ENCODE data around the gene SLC35F1. TPM values are rescaled to one million over a fixed set of nuclear protein-coding genes. Genes with fewer than 3 reads are reported as not detected.

The SLC35F1 gene
- polyA plus RNA-seq, 1 donor from 2014 or later, result 35.1 TPM

GRCh38 chr6:118200160-118200559 is 293.1 kb downstream of the SLC35F1 start:
- Histone ChIP-seq H3K27ac (ENCODE audit: low read length) (no peak overlapping the region), H3K79me2 (replicated peaks; ENCODE audit: insufficient read depth, low read length) (no peaks in the 10 kb centered on the region), H3K9me3 (ENCODE audit: low read length) (no peaks in the 10 kb centered on the region), H3K36me3 (ENCODE audit: insufficient read depth, low read length) (no peaks in the 10 kb centered on the region), H3K4me3 (ENCODE audit: low read length) (no peak overlapping the region), H3K9me2 (ENCODE audit: insufficient read depth, low read length) (no peaks in the 10 kb centered on the region), H3K9ac (ENCODE audit: low read length) (no peak overlapping the region), H2AFZ (ENCODE audit: low read depth, low read length) (no peak overlapping the region), H3F3A (ENCODE audit: insufficient read depth, low read length, poor library complexity, severe bottlenecking) (peaks cover 4% of the 10 kb centered on the region), H3K27me3 (ENCODE audit: insufficient read depth, low read depth, low read length) (no peaks in the 10 kb centered on the region), H3K4me2 (ENCODE audit: low read length) (no peak overlapping the region), H4K20me1 (ENCODE audit: insufficient read depth) (no peaks in the 10 kb centered on the region)
- TF ChIP-seq POLR2AphosphoS5 (IDR thresholded peaks at IDR 0.05) (no peak), TAF1 (IDR thresholded peaks at IDR 0.05; ENCODE audit: low read depth) (no peak), REST (IDR thresholded peaks at IDR 0.05; ENCODE audit: borderline replicate concordance) (no peak), MXI1 (conservative IDR thresholded peaks at IDR 0.05; ENCODE audit: poor library complexity, severe bottlenecking) (no peak)

DNA sequence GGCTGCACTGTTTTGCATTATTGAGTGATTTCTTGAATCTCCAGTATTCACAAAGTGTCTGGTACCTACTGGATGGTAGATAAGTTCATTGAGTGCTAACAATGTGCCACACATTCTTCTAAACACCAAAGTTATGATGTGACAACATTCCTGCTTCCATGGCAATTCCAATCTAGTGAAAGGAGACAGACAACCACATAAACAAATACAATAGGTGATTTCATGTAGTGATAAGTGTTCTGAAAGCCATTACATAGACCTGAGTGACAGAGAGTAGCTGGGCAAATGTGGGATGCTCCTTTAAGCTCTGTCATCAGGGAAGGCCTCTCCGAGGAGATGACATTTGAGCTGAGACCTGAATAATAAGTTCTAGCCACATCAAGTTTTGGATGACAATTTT is 295.5 kb downstream of the SLC35F1 start:
- peak overlapping the region; percentile 2 for H3K4me3 ChIP-seq (ENCODE audit: low read length)
- H3K27me3 ChIP-seq (ENCODE audit: insufficient read depth, low read depth, low read length), result no peaks in the 10 kb centered on the region
- H3K36me3 ChIP-seq (ENCODE audit: insufficient read depth, low read length), result no peaks in the 10 kb centered on the region
- no peak for TF ChIP-seq MXI1 (conservative IDR thresholded peaks at IDR 0.05; ENCODE audit: poor library complexity, severe bottlenecking)
- no peak for TF ChIP-seq EZH2 (IDR thresholded peaks at IDR 0.05; ENCODE audit: borderline replicate concordance, insufficient read depth, low read length, poor library complexity, severe bottlenecking)
- TF ChIP-seq POLR2AphosphoS5 (IDR thresholded peaks at IDR 0.05), result peak; percentile 75
- no peak for TF ChIP-seq TAF1 (IDR thresholded peaks at IDR 0.05; ENCODE audit: low read depth)
- no peak for TF ChIP-seq SMC3 (conservative IDR thresholded peaks at IDR 0.05; ENCODE audit: poor library complexity)
- no peak for TF ChIP-seq CTCF (IDR thresholded peaks at IDR 0.05; ENCODE audit: poor library complexity, severe bottlenecking)
- TF ChIP-seq EP300 (conservative IDR thresholded peaks at IDR 0.05; ENCODE audit: poor library complexity, severe bottlenecking), result peak; percentile 95
- TF ChIP-seq RAD21 (conservative IDR thresholded peaks at IDR 0.05), result no peak
- no peak for TF ChIP-seq REST (IDR thresholded peaks at IDR 0.05; ENCODE audit: borderline replicate concordance)
- H3K9ac ChIP-seq (ENCODE audit: low read length), result no peak overlapping the region
- H4K20me1 ChIP-seq (ENCODE audit: insufficient read depth), result no peaks in the 10 kb centered on the region
- H3K27ac ChIP-seq (ENCODE audit: low read length), result peak overlapping the region; percentile 53
- no peaks in the 10 kb centered on the region for H3K9me3 ChIP-seq (ENCODE audit: low read length)
- H3F3A ChIP-seq (ENCODE audit: insufficient read depth, low read length, poor library complexity, severe bottlenecking), result peaks cover 4% of the 10 kb centered on the region
- no peaks in the 10 kb centered on the region for H3K79me2 ChIP-seq (replicated peaks; ENCODE audit: insufficient read depth, low read length)
- no peak overlapping the region for H2AFZ ChIP-seq (ENCODE audit: low read depth, low read length)
- no peak overlapping the region for H3K4me2 ChIP-seq (ENCODE audit: low read length)
- no peaks in the 10 kb centered on the region for H3K9me2 ChIP-seq (ENCODE audit: insufficient read depth, low read length)

All from neural cell (in vitro differentiated cells).